GM21723 (cell line): ENCODE results near the gene TSEN54.

Experiments used
- ATAC-seq: cut with Tn5 transposase; IDR thresholded peaks from one replicate; pipeline ENCODE4 v1.9.1; 2021; ENCODE audit warnings: mild to moderate bottlenecking, moderate library complexity; ENCODE audit not compliant: unreplicated experiment

Gene TSEN54

GRCh38 chr17:75488693-75489510, 27.4 kb upstream of the TSEN54 start:
- ATAC-seq, result no peak

GRCh38 chr17:75489511-75489955, 26.8 kb upstream of the TSEN54 start:
- no peak for ATAC-seq

GRCh38 chr17:75490173-75490743, 26.1 kb upstream of the TSEN54 start:
- no peak for ATAC-seq

- ATAC-seq, result no peak
Observed at GRCh38 chr17:75490953-75491649, 25.2 kb upstream of the TSEN54 start.

- no peak for ATAC-seq
Observed at GRCh38 chr17:75491680-75492079, 24.6 kb upstream of the TSEN54 start.

- ATAC-seq, result no peak
Observed at GRCh38 chr17:75492555-75493168, 23.7 kb upstream of the TSEN54 start.

GRCh38 chr17:75493476-75494129, 22.7 kb upstream of the TSEN54 start:
- ATAC-seq, result no peak

GRCh38 chr17:75494326-75494877, 21.9 kb upstream of the TSEN54 start:
- no peak for ATAC-seq

- ATAC-seq, result no peak
Observed at GRCh38 chr17:75496005-75496404, 20.3 kb upstream of the TSEN54 start.

GRCh38 chr17:75498039-75498725, 18.1 kb upstream of the TSEN54 start:
- no peak for ATAC-seq

GRCh38 chr17:75498726-75499213, 17.6 kb upstream of the TSEN54 start:
- no peak for ATAC-seq

- ATAC-seq, result no peak
Observed at GRCh38 chr17:75499313-75500022, 16.9 kb upstream of the TSEN54 start.

GRCh38 chr17:75500419-75501216, 15.7 kb upstream of the TSEN54 start:
- no peak for ATAC-seq

GRCh38 chr17:75501378-75502071, 14.8 kb upstream of the TSEN54 start:
- ATAC-seq, result no peak

GRCh38 chr17:75502072-75502720, 14.1 kb upstream of the TSEN54 start:
- ATAC-seq, result no peak

GRCh38 chr17:75502721-75503329, 13.5 kb upstream of the TSEN54 start:
- ATAC-seq, result no peak
